Mucosa of stomach (tissue), 1 donor: Measurements from ENCODE around the gene SRBD1.

Experiments used
- H3K27me3 ChIP-seq: one replicate; pipeline ENCODE4 v1.7.0; 2013; ENCODE audit warnings: mild to moderate bottlenecking, low read length; ENCODE audit not compliant: control insufficient read depth, insufficient read depth
- H3K36me3 ChIP-seq: one replicate; pipeline ENCODE4 v1.7.0; 2013; ENCODE audit warnings: low read length; ENCODE audit not compliant: control insufficient read depth, insufficient read depth
- H3K4me1 ChIP-seq: one replicate; pipeline ENCODE4 v1.7.0; 2013; ENCODE audit warnings: mild to moderate bottlenecking, low read length; ENCODE audit not compliant: control insufficient read depth, insufficient read depth
- H3K4me3 ChIP-seq: one replicate; pipeline ENCODE4 v1.7.0; 2013; ENCODE audit warnings: low read length
- H3K9ac ChIP-seq: one replicate; pipeline ENCODE4 v1.7.0; 2013; ENCODE audit warnings: mild to moderate bottlenecking, low read length, moderate library complexity
- H3K9me3 ChIP-seq: one replicate; pipeline ENCODE4 v1.7.0; 2013; ENCODE audit warnings: mild to moderate bottlenecking, low read length, moderate library complexity; ENCODE audit not compliant: control insufficient read depth
- donor health status: Pancreatic carcinoma.

Gene SRBD1

GRCh38 chr2:45506756-45507155 lies 104.3 kb downstream of the SRBD1 start:
- Histone ChIP-seq H3K9ac (no peak overlapping the region), H3K4me3 (no peak overlapping the region), H3K4me1 (no peaks in the 10 kb centered on the region), H3K36me3 (no peaks in the 10 kb centered on the region), H3K9me3 (no peaks in the 10 kb centered on the region), H3K27me3 (no peaks in the 10 kb centered on the region)

GRCh38 chr2:45505138-45505537 lies 105.9 kb downstream of the SRBD1 start:
- H3K9me3 ChIP-seq, result no peaks in the 10 kb centered on the region
- H3K27me3 ChIP-seq, result no peaks in the 10 kb centered on the region
- H3K9ac ChIP-seq, result no peak overlapping the region
- no peak overlapping the region for H3K4me3 ChIP-seq
- no peaks in the 10 kb centered on the region for H3K36me3 ChIP-seq
- H3K4me1 ChIP-seq, result no peaks in the 10 kb centered on the region

DNA sequence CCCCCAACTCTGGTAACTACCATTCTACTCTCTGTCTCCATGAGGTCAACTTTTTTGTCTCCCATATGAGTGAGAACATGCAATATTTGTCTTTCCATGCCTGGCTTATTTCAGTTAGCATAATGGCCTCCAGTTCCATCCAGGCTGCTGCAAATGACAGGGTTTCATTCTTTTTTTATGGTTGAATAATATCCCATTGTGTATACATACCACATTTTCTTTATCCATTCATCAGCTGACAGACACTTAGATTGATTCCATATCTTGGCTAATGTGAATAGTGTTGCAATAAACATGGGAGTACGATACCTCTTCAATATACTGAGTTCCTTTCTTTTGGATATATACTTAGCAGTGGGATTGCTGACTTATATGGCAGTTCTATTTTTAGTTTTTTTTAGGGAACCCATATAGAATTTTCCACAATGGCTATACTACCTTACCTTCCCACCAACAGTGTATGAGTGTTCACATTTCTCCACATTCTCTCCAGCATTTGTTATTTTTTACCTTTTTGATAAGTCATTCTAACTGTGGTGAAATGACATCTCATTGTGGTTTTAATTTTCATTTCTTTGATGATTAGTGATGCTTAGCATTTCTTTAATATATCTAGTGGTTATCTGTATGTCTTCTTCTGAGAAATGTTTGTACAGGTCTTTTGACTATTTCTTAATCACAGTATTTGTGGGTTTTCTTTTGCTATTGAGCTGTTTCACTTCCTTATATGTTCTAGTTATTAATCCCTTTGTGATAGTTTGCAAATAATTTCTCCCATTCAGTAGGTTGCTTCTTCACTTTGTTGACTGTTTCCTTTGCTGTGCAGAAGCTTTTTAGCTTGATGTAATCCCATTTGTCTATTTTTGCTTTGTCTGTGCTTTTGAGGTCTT lies 112.2 kb downstream of the SRBD1 start:
- Histone ChIP-seq H3K36me3 (no peaks in the 10 kb centered on the region), H3K9me3 (no peaks in the 10 kb centered on the region), H3K4me1 (no peaks in the 10 kb centered on the region), H3K27me3 (no peaks in the 10 kb centered on the region), H3K9ac (no peak overlapping the region), H3K4me3 (no peak overlapping the region)

- H3K4me3 ChIP-seq, result no peak overlapping the region
- no peaks in the 10 kb centered on the region for H3K9me3 ChIP-seq
- H3K9ac ChIP-seq, result no peak overlapping the region
- no peaks in the 10 kb centered on the region for H3K36me3 ChIP-seq
- no peaks in the 10 kb centered on the region for H3K27me3 ChIP-seq
- no peaks in the 10 kb centered on the region for H3K4me1 ChIP-seq
Measured at GRCh38 chr2:45497355-45497754, 113.7 kb downstream of the SRBD1 start.

GRCh38 chr2:45496869-45497268 lies 114.2 kb downstream of the SRBD1 start:
- H3K36me3 ChIP-seq, result no peaks in the 10 kb centered on the region
- no peak overlapping the region for H3K9ac ChIP-seq
- no peaks in the 10 kb centered on the region for H3K4me1 ChIP-seq
- H3K27me3 ChIP-seq, result no peaks in the 10 kb centered on the region
- no peaks in the 10 kb centered on the region for H3K9me3 ChIP-seq
- no peak overlapping the region for H3K4me3 ChIP-seq

GRCh38 chr2:45494978-45495293 lies 116.1 kb downstream of the SRBD1 start:
- no peaks in the 10 kb centered on the region for H3K9me3 ChIP-seq
- H3K27me3 ChIP-seq, result no peaks in the 10 kb centered on the region
- H3K36me3 ChIP-seq, result no peaks in the 10 kb centered on the region
- no peaks in the 10 kb centered on the region for H3K4me1 ChIP-seq
- H3K9ac ChIP-seq, result no peak overlapping the region
- H3K4me3 ChIP-seq, result no peak overlapping the region

- H3K36me3 ChIP-seq, result no peaks in the 10 kb centered on the region
- H3K9me3 ChIP-seq, result no peaks in the 10 kb centered on the region
- H3K27me3 ChIP-seq, result no peaks in the 10 kb centered on the region
- H3K4me3 ChIP-seq, result no peak overlapping the region
- no peaks in the 10 kb centered on the region for H3K4me1 ChIP-seq
- H3K9ac ChIP-seq, result no peak overlapping the region
Measured at GRCh38 chr2:45494275-45494977, 116.6 kb downstream of the SRBD1 start.

- Histone ChIP-seq H3K4me3 (no peak overlapping the region), H3K9me3 (no peaks in the 10 kb centered on the region), H3K4me1 (no peaks in the 10 kb centered on the region), H3K27me3 (no peaks in the 10 kb centered on the region), H3K9ac (no peak overlapping the region), H3K36me3 (no peaks in the 10 kb centered on the region)
Measured at GRCh38 chr2:45484965-45485364, 126.1 kb downstream of the SRBD1 start.

DNA sequence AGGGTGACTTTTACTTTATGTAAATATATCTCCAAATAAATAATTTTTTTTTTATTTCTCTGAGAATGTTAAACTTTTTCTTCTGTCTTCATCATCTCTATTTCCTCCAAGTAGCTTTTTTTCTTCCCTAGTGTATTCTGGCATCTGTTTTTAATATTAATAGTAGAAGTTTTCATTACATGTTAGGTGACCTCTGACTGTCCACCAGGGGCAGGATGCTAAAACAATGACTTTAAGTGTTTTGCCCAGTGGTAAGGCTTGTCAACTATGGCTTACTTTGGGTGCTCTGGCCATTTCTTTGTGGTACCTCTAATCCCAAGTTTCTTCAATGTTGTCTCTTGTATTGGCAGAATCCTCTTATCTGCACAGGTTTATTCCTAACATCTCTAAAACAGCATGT lies 127.1 kb downstream of the SRBD1 start:
- no peaks in the 10 kb centered on the region for H3K4me1 ChIP-seq
- no peaks in the 10 kb centered on the region for H3K36me3 ChIP-seq
- no peak overlapping the region for H3K9ac ChIP-seq
- no peaks in the 10 kb centered on the region for H3K9me3 ChIP-seq
- H3K27me3 ChIP-seq, result no peaks in the 10 kb centered on the region
- H3K4me3 ChIP-seq, result no peak overlapping the region

GRCh38 chr2:45477546-45477945 lies 133.5 kb downstream of the SRBD1 start:
- Histone ChIP-seq H3K4me1 (no peaks in the 10 kb centered on the region), H3K27me3 (no peaks in the 10 kb centered on the region), H3K9me3 (no peaks in the 10 kb centered on the region), H3K9ac (no peak overlapping the region), H3K36me3 (no peaks in the 10 kb centered on the region), H3K4me3 (no peak overlapping the region)

DNA sequence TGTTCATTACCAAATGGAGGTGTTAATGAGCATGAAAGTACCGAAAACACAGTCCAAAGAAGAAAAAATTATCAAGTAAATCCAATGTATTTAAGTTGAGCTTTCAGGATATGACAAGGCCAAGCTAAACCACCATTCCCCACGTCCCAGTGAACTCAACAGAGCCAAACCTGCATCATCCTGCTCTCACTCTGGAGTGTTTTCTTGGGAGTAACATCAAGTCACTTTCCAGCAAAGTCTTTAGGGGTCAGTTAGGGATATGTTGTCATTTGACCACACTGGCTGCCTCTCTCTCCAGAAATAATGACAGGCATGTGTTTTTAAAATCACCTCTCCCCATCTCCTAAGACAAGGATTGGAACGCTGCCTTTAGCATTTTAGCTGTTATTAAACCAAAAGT lies 140.5 kb downstream of the SRBD1 start:
- Histone ChIP-seq H3K4me1 (peaks cover 14% of the 10 kb centered on the region), H3K36me3 (no peaks in the 10 kb centered on the region), H3K27me3 (no peaks in the 10 kb centered on the region), H3K9me3 (no peaks in the 10 kb centered on the region), H3K4me3 (no peak overlapping the region), H3K9ac (no peak overlapping the region)

GRCh38 chr2:45469314-45470099 lies 141.6 kb downstream of the SRBD1 start:
- H3K4me3 ChIP-seq, result no peak overlapping the region
- H3K9me3 ChIP-seq, result no peaks in the 10 kb centered on the region
- H3K4me1 ChIP-seq, result peaks cover 14% of the 10 kb centered on the region
- no peak overlapping the region for H3K9ac ChIP-seq
- H3K27me3 ChIP-seq, result no peaks in the 10 kb centered on the region
- H3K36me3 ChIP-seq, result no peaks in the 10 kb centered on the region
